Measurements from ENCODE around the gene TUBB4B. TPM values are rescaled to one million over a fixed set of nuclear protein-coding genes. Genes with fewer than 3 reads are reported as not detected.

The TUBB4B gene
- total RNA-seq, 1 donor from 2014 or later: 148 TPM

GRCh38 chr9:137275203-137275587 is 34.1 kb downstream of the TUBB4B start:
- Mint-ChIP-seq H3K27me3 (ENCODE audit: low read depth) (no peaks in the 10 kb centered on the region), H3K4me3 (no peak overlapping the region), H3K36me3 (peaks cover 2% of the 10 kb centered on the region), H3K9me3 (no peaks in the 10 kb centered on the region), H3K27ac (peak overlapping the region; percentile 39), H3K4me1 (peaks cover 24% of the 10 kb centered on the region)
- TF ChIP-seq CTCF (IDR thresholded peaks at IDR 0.05; ENCODE audit: unreplicated experiment): no peak
- DNase-seq (ENCODE audit: low spot score in 2 of 2, unreplicated experiment in 2 of 2): no peak

- DNase-seq (ENCODE audit: low spot score in 2 of 2, unreplicated experiment in 2 of 2): peak in 1 of 2 experiments; percentile 35
- H3K9me3 Mint-ChIP-seq: no peaks in the 10 kb centered on the region
- TF ChIP-seq CTCF (IDR thresholded peaks at IDR 0.05; ENCODE audit: unreplicated experiment): no peak
- H3K4me1 Mint-ChIP-seq: peaks cover 24% of the 10 kb centered on the region
- H3K27ac Mint-ChIP-seq: peak overlapping the region; percentile 61
- H3K4me3 Mint-ChIP-seq: no peak overlapping the region
- H3K27me3 Mint-ChIP-seq (ENCODE audit: low read depth): no peaks in the 10 kb centered on the region
- H3K36me3 Mint-ChIP-seq: peaks cover 2% of the 10 kb centered on the region
These were observed 34.7 kb downstream of the TUBB4B start for GRCh38 chr9:137275588-137276472.

GRCh38 chr9:137276473-137277328 is 35.6 kb downstream of the TUBB4B start:
- Mint-ChIP-seq H3K27me3 (ENCODE audit: low read depth) (peaks cover 2% of the 10 kb centered on the region), H3K4me3 (peak overlapping the region; percentile 72), H3K27ac (peak overlapping the region; percentile 94), H3K4me1 (peaks cover 25% of the 10 kb centered on the region), H3K9me3 (no peaks in the 10 kb centered on the region), H3K36me3 (no peaks in the 10 kb centered on the region)
- peak in 1 of 2 experiments; percentile 72 for DNase-seq (ENCODE audit: low spot score in 2 of 2, unreplicated experiment in 2 of 2)
- TF ChIP-seq CTCF (IDR thresholded peaks at IDR 0.05; ENCODE audit: unreplicated experiment): no peak

GRCh38 chr9:137277329-137278041 is 36.4 kb downstream of the TUBB4B start, which contains the start of gene TOR4A:
TSS of gene TOR4A (plus strand) at chr9:137277726. CDS start at chr9:137278690, 964 bp downstream.
- Mint-ChIP-seq H3K36me3 (no peaks in the 10 kb centered on the region), H3K27ac (peak within 1 kb of the TSS; percentile 94), H3K27me3 (ENCODE audit: low read depth) (peaks cover 9% of the 10 kb centered on the region), H3K4me3 (peak within 1 kb of the TSS; percentile 72), H3K9me3 (no peaks in the 10 kb centered on the region), H3K4me1 (peaks cover 26% of the 10 kb centered on the region)
- peak in 1 of 2 experiments; percentile 53 for DNase-seq (ENCODE audit: low spot score in 2 of 2, unreplicated experiment in 2 of 2)
- no peak for TF ChIP-seq CTCF (IDR thresholded peaks at IDR 0.05; ENCODE audit: unreplicated experiment)

- no peak overlapping the region for H3K27ac Mint-ChIP-seq
- peak in 1 of 2 experiments; percentile 38 for DNase-seq (ENCODE audit: low spot score in 2 of 2, unreplicated experiment in 2 of 2)
- no peaks in the 10 kb centered on the region for H3K36me3 Mint-ChIP-seq
- H3K9me3 Mint-ChIP-seq: no peaks in the 10 kb centered on the region
- peaks cover 27% of the 10 kb centered on the region for H3K4me1 Mint-ChIP-seq
- H3K27me3 Mint-ChIP-seq (ENCODE audit: low read depth): peaks cover 15% of the 10 kb centered on the region
- peak overlapping the region; percentile 72 for H3K4me3 Mint-ChIP-seq
- TF ChIP-seq CTCF (IDR thresholded peaks at IDR 0.05; ENCODE audit: unreplicated experiment): no peak
These were observed 37.1 kb downstream of the TUBB4B start for GRCh38 chr9:137278061-137278701.
